Naive thymus-derived CD8-positive, alpha-beta T cell (primary cell): ENCODE results near the gene MRPL40. TPM values are rescaled to one million over a fixed set of nuclear protein-coding genes. Genes with fewer than 3 reads are reported as not detected.

Experiments
- ATAC-seq, 2 donors: fragments of 150-1000 bp; cut with Tn5 transposase in 1 of 2; sonication (Bioruptor Pico), chemical (Tn5 transposase) in 1 of 2; 1 replicate in 1 of 2; 2 replicates in 1 of 2; pipeline ENCODE4 v1.10.0; 2021; ENCODE audit warnings: mild to moderate bottlenecking in 2 of 2, moderate library complexity in 2 of 2
- POLR2A ChIA-PET: fragments of 350-600 bp; sonication (Branson Sonifier 250); formaldehyde crosslinking; loops from one replicate; lab custom pipeline; 2021; ENCODE audit warnings: antibody characterized with exemption; lab: Charles Lee
- DNase-seq, 10 donors: peaks; one replicate each; pipeline versions ENCODE4 v3.0.0 to v3.0.0-alpha.2; 2020 to 2022
- H3K27ac Mint-ChIP-seq, 10 donors: one replicate each; pipeline ENCODE4 v1.8.0; 2020 to 2022; ENCODE audit warnings: mild to moderate bottlenecking in 10 of 10, mixed read lengths in 10 of 10, moderate library complexity in 4 of 10, inconsistent platforms in 1 of 10
- H3K27me3 Mint-ChIP-seq, 5 donors: one replicate each; pipeline ENCODE4 v1.8.0; 2021 to 2022; ENCODE audit warnings: mixed read lengths in 5 of 5
- H3K36me3 Mint-ChIP-seq, 3 donors: one replicate each; pipeline ENCODE4 v1.8.0; 2020 to 2022; ENCODE audit warnings: mixed read lengths in 3 of 3, mild to moderate bottlenecking in 2 of 3, inconsistent platforms in 1 of 3
- H3K4me1 Mint-ChIP-seq, 4 donors: one replicate each; pipeline ENCODE4 v1.8.0; 2021 to 2022; ENCODE audit warnings: mixed read lengths in 4 of 4
- H3K4me3 Mint-ChIP-seq, 10 donors: one replicate each; pipeline ENCODE4 v1.8.0; 2020 to 2022; ENCODE audit warnings: mild to moderate bottlenecking in 10 of 10, mixed read lengths in 10 of 10, moderate library complexity in 6 of 10, inconsistent platforms in 1 of 10
- H3K9me3 Mint-ChIP-seq, 9 donors: one replicate each; pipeline ENCODE4 v1.8.0; 2020 to 2022; ENCODE audit warnings: mixed read lengths in 9 of 9, mild to moderate bottlenecking in 3 of 9, inconsistent platforms in 1 of 9, moderate library complexity in 1 of 9
- polyA plus RNA-seq, 3 donors: library from polyadenylated mRNA; unstranded; fragments of 300-500 nt; fragmentation: Illumina TruSeq; gene quantifications; one replicate each; pipeline ENCODE4 v1.2.3, GENCODE V29; 2021
- total RNA-seq, 8 experiments: library from RNA in 2 of 8; stranded (reverse) in 2 of 8; gene quantifications; one replicate each; pipeline ENCODE4 v1.2.3 and lab custom pipeline; 2021 to 2026

The MRPL40 gene
- total and polyA plus RNA-seq, 5 experiments from 2014 or later, result 20.8 to 80.5 (median 69.5) TPM

DNA sequence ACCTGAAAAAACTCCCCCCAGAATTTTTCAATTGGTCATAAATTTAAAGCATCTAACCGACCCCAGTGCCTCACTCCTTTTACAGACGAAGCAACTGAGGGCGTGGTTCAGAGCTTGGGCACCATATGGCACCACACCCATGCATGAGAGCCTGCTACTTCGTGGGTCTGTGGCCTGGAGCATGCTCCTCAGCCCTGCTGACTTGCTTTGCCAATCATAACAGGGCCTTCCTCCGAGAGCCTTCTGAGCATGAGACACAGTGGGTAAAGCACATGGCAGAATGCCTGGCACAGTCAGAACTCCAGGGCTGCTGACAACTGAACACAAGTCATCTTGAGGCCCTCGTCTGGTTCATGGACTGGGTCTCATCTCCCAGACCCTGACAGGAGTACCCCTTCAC, 34.1 kb upstream of the MRPL40 start:
- Mint-ChIP-seq H3K36me3 (peaks cover 0 to 85% (median 4%) of the 10 kb centered on the region in 3 donors), H3K27ac (peak overlapping the region in 1 of 10 donors; percentile 12), H3K4me3 (no peak overlapping the region), H3K4me1 (peaks cover 0 to 3% (median 0%) of the 10 kb centered on the region in 4 donors), H3K27me3 (no peaks in the 10 kb centered on the region), H3K9me3 (no peaks in the 10 kb centered on the region)
- POLR2A ChIA-PET, result no interaction called here
- DNase-seq, result no peak
- no peak for ATAC-seq

DNA sequence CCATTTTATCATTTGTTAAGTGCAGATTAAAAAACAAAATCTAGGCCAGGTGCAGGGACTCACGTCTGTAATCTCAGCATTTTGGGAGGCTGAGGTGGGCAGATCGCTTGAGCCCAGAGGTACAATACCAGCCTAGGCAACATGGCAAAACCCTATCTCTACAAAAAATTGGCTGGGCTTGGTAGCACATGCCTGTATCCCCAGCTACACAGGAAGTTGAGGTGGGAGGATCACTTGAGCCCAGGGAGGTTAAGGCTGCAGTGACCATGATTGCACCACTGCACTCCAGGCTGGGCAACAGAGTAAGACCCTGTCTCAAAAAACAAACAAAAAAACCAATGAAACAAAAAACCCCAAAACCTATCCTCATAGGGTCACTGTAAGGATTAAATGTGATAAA, 33.7 kb upstream of the MRPL40 start:
- Mint-ChIP-seq H3K27ac (peak overlapping the region in 1 of 10 donors; percentile 30), H3K9me3 (no peaks in the 10 kb centered on the region), H3K36me3 (peaks cover 0 to 83% (median 4%) of the 10 kb centered on the region in 3 donors), H3K4me3 (no peak overlapping the region), H3K27me3 (no peaks in the 10 kb centered on the region), H3K4me1 (peaks cover 0 to 3% (median 0%) of the 10 kb centered on the region in 4 donors)
- no peak for DNase-seq
- no peak for ATAC-seq
- POLR2A ChIA-PET, result no interaction called here

DNA sequence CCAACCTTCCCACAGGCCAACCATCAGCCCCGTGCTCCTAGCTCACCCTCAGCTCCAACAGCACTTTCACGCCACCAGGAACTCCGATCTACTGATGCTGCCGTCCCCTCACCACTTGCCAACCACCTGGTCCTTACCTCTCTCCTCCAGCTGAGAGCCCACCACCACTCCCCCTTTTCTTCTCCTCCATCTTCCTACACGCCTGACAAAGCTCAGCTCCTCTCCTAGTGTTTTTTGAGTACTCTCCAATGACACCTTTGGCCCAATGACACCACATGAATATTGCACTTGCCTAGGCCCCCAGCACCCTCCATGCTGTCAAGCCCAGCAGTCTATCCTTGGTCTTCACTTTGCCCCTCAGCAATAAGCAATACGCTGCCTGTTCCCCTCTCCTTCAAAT, 31.5 kb upstream of the MRPL40 start:
- no peak overlapping the region for H3K4me3 Mint-ChIP-seq
- DNase-seq (no peak), ATAC-seq (no peak)
- peaks cover 0 to 4% (median under 1%) of the 10 kb centered on the region in 4 donors for H3K4me1 Mint-ChIP-seq
- POLR2A ChIA-PET, result no interaction called here
- no peaks in the 10 kb centered on the region for H3K27me3 Mint-ChIP-seq
- no peaks in the 10 kb centered on the region for H3K9me3 Mint-ChIP-seq
- H3K27ac Mint-ChIP-seq, result peak overlapping the region in 3 of 10 donors; percentile 2 to 76 (median 59)
- H3K36me3 Mint-ChIP-seq, result peaks cover 0 to 79% (median 0%) of the 10 kb centered on the region in 3 donors

DNA sequence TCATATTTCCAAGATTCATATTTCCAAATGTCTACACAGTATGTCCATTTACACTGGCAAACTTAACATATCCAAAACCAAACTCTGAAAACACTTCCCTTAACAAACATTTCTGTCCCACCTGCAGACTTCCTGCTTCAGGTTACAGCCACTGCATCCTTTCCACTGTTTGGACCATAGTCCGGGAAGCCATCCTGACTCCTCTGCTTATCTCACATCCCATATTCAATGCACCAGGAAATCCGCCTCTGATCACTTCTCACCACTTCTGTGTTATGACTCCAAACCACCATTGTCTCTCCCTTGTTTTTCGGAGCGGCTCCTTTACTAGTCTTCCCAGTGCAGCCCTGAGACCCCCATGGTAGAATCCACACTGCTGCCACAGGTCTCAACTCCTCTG, 30.9 kb upstream of the MRPL40 start:
- POLR2A ChIA-PET, result no interaction called here
- ATAC-seq (no peak), DNase-seq (no peak)
- Mint-ChIP-seq H3K4me1 (peaks cover 0 to 4% (median under 1%) of the 10 kb centered on the region in 4 donors), H3K36me3 (peaks cover 0 to 77% (median 0%) of the 10 kb centered on the region in 3 donors), H3K4me3 (no peak overlapping the region), H3K27ac (peak overlapping the region in 2 of 10 donors; percentile 24 to 76), H3K27me3 (no peaks in the 10 kb centered on the region), H3K9me3 (no peaks in the 10 kb centered on the region)

- POLR2A ChIA-PET, result no interaction called here
- H3K27ac Mint-ChIP-seq, result no peak overlapping the region
- no peaks in the 10 kb centered on the region for H3K9me3 Mint-ChIP-seq
- no peak for DNase-seq
- H3K36me3 Mint-ChIP-seq, result peaks cover 3 to 77% (median 4%) of the 10 kb centered on the region in 3 donors
- no peak for ATAC-seq
- no peak overlapping the region for H3K4me3 Mint-ChIP-seq
- no peaks in the 10 kb centered on the region for H3K27me3 Mint-ChIP-seq
- peaks cover 0 to 4% (median under 1%) of the 10 kb centered on the region in 4 donors for H3K4me1 Mint-ChIP-seq
Observed at GRCh38 chr22:19402642-19403191, 29.6 kb upstream of the MRPL40 start.

GRCh38 chr22:19404676-19405075, 27.7 kb upstream of the MRPL40 start:
- peaks cover 4 to 79% (median 10%) of the 10 kb centered on the region in 3 donors for H3K36me3 Mint-ChIP-seq
- no peaks in the 10 kb centered on the region for H3K9me3 Mint-ChIP-seq

DNA sequence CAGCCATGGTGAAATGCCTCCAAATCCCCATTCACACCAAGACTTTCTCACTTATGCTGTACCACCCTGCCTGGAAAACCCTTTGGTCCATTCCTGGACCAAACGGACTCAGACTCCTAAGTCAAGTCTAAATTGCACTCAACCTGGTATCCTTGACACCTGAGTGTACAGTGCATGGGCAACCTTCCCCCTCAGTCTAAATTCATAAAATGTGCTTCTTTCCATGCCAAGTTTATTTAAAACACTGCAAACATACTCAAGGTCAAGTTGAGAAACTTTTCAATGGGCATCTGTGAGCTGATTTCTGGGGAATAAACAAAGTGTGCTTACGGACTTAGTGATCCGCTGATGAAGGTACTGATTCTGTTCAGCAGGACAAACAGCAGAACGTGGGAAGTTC, 27.2 kb upstream of the MRPL40 start:
- DNase-seq (no peak), ATAC-seq (no peak)
- H3K4me3 Mint-ChIP-seq, result no peak overlapping the region
- no peaks in the 10 kb centered on the region for H3K9me3 Mint-ChIP-seq
- H3K4me1 Mint-ChIP-seq, result peaks cover 0 to 4% (median under 1%) of the 10 kb centered on the region in 4 donors
- peak overlapping the region in 1 of 10 donors; percentile 60 for H3K27ac Mint-ChIP-seq
- POLR2A ChIA-PET, result no interaction called here
- no peaks in the 10 kb centered on the region for H3K27me3 Mint-ChIP-seq
- peaks cover 4 to 80% (median 11%) of the 10 kb centered on the region in 3 donors for H3K36me3 Mint-ChIP-seq

More at GRCh38 chr22:19404676-19405075, 27.7 kb upstream of the MRPL40 start:
- DNase-seq (no peak), ATAC-seq (no peak)
- peak overlapping the region in 5 of 10 donors; percentile 11 to 79 (median 60) for H3K27ac Mint-ChIP-seq
- peaks cover 0 to 4% (median under 1%) of the 10 kb centered on the region in 4 donors for H3K4me1 Mint-ChIP-seq
- H3K27me3 Mint-ChIP-seq, result no peaks in the 10 kb centered on the region
- H3K4me3 Mint-ChIP-seq, result no peak overlapping the region
- POLR2A ChIA-PET, result no interaction called here

DNA sequence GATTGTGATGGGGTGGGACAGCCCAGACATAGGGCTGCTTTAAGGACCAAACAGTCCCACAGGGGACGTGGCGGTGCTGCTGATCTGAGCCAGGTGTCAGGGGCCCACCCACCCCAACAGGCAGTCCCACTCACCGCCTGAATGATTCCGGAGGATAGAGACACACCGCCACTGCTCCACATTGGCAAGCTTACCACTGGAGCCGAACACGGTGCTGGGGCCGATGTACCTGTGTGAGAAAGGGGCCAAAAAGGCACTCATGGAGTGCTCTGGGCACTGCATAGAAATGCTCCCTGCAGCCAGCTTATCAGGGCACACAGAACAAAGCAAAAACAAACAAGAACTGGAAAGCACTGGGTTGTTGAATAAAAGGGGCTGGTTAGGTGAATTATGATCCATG, 26.7 kb upstream of the MRPL40 start:
- ATAC-seq (no peak), DNase-seq (no peak)
- no peak overlapping the region for H3K27ac Mint-ChIP-seq
- no peaks in the 10 kb centered on the region for H3K9me3 Mint-ChIP-seq
- no peaks in the 10 kb centered on the region for H3K27me3 Mint-ChIP-seq
- H3K36me3 Mint-ChIP-seq, result peaks cover 4 to 80% (median 11%) of the 10 kb centered on the region in 3 donors
- POLR2A ChIA-PET, result no interaction called here
- H3K4me1 Mint-ChIP-seq, result peaks cover 0 to 4% (median under 1%) of the 10 kb centered on the region in 4 donors
- no peak overlapping the region for H3K4me3 Mint-ChIP-seq

GRCh38 chr22:19406281-19406811, 26.0 kb upstream of the MRPL40 start:
- no peaks in the 10 kb centered on the region for H3K27me3 Mint-ChIP-seq
- ATAC-seq, result no peak
- DNase-seq, result no peak
- H3K4me3 Mint-ChIP-seq, result no peak overlapping the region
- H3K9me3 Mint-ChIP-seq, result no peaks in the 10 kb centered on the region
- peaks cover 4 to 77% (median 11%) of the 10 kb centered on the region in 3 donors for H3K36me3 Mint-ChIP-seq
- peaks cover 2 to 7% (median 3%) of the 10 kb centered on the region in 4 donors for H3K4me1 Mint-ChIP-seq
- H3K27ac Mint-ChIP-seq, result peak overlapping the region in 1 of 10 donors; percentile 25
- POLR2A ChIA-PET, result no interaction called here

DNA sequence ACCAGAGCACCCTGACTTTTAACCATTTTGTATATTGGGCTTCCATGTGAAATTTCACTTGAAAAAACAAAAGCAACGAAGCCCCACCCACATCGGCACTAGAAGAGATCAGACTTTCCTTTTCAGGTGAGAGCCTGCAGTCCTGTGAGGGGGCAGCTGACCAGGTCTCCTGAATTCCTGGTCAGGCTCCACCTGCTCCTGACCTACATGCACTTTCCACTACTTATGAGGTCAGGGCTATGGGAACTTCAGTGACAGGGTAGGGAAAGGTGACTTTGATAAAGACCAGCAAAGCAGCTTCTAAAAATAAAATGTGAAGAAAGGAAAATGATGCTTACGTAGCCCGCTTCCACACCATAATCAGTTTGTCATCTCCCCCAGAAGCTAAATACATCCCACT, 25.5 kb upstream of the MRPL40 start:
- POLR2A ChIA-PET, result no interaction called here
- Mint-ChIP-seq H3K4me1 (peaks cover 3 to 11% (median 8%) of the 10 kb centered on the region in 4 donors), H3K9me3 (no peaks in the 10 kb centered on the region), H3K36me3 (peaks cover 4 to 72% (median 11%) of the 10 kb centered on the region in 3 donors), H3K4me3 (no peak overlapping the region), H3K27ac (no peak overlapping the region), H3K27me3 (no peaks in the 10 kb centered on the region)
- DNase-seq (no peak), ATAC-seq (no peak)

DNA sequence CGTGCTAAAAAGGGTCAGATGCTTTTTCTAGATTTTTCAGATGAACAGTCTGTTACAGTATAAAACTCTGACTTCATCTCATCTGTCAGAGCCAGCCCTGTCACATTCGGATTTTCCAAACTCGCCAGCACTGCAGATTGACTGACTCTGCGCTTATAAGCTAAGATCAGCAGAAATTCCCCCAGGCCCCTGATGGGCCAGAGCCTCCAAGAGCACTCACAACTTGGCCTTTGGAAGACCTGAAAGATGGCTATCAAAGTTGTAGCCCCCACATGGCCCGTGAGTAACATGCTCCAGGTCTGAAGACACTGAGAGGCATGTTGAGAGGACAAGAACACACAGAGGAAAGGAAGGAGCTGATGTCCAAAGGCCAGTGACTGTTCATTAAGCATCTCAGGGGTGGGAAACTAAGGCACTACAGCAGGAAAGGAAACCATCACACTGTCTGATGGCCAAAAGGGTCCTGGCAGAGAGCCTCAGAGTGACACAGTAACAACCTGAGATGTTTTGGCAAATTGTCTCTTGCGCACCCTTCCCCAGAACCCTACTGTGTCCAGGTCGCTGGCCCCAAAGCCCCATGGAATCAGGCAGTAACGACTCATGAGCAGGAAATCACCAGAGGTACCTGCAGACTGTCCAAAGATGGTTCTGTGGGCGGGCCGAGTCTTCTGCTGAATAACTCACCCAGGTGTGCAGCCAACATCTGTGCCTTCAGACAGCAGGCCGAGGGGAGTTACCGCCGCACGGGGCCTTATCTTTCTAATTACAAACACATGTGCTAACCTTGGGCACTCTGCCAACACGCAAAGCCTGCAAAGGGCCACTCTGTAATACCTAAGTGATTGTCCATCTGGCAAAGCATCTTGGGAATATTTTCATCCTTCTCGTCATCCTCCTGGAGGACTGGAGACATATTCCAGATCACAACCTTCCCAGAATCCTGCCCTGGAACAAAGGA, 24.4 kb upstream of the MRPL40 start:
- Mint-ChIP-seq H3K9me3 (no peaks in the 10 kb centered on the region), H3K27me3 (no peaks in the 10 kb centered on the region), H3K27ac (no peak overlapping the region), H3K4me1 (peaks cover 7 to 19% (median 19%) of the 10 kb centered on the region in 4 donors), H3K36me3 (peaks cover 4 to 69% (median 11%) of the 10 kb centered on the region in 3 donors), H3K4me3 (no peak overlapping the region)
- POLR2A ChIA-PET, result no interaction called here
- ATAC-seq (no peak), DNase-seq (no peak)

DNA sequence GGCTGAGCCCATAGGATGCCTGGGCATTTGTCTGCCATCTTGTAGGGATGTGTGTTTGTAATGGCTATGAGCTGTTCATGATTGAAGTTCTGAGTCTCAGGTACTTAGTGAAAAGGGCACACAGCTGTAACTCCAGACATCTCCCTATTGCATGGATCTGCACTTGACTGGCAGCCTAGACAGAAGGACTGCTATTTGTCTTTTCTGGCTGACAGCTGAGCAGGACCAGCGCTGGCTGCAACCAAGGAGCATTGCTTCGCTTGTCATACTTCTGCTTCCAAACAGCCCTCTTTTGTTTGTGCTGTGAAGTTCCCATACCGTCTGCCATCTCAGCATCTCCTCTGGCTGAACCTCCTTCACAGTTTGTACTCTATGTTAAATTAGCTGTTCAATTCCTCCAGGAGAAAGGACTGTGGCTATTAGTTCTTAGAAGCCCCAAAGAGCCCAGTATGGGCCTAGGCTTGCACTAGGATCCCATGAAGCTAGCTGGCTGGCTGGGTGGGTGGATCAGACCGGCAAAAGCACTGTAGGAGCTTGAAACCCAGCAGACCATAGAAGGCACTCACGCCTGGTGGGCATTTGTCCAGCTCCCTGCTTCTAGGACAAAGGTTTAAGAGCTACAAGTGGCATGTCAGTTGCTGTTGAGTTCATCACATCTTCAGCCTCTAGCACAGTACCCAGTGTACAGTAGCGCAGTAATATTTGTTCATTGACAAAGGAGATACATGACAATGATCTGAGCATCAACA, 21.2 kb upstream of the MRPL40 start:
- Mint-ChIP-seq H3K4me3 (no peak overlapping the region), H3K27me3 (no peaks in the 10 kb centered on the region), H3K36me3 (peaks cover 4 to 53% (median 15%) of the 10 kb centered on the region in 3 donors), H3K4me1 (peaks cover 18 to 34% (median 33%) of the 10 kb centered on the region in 4 donors), H3K27ac (peak overlapping the region in 1 of 10 donors; percentile 10), H3K9me3 (no peaks in the 10 kb centered on the region)
- no peak for DNase-seq
- POLR2A ChIA-PET, result interaction anchor here (0.6 to 0.8 kb wide), 2 partner anchors 29 to 48 kb away, joined by 3 to 4 read pairs; no protein-coding TSS in a partner anchor
- ATAC-seq, result no peak
